ENCODE measurements around the gene ADAMTS19. TPM values are rescaled to one million over a fixed set of nuclear protein-coding genes. Genes with fewer than 3 reads are reported as not detected.
A peak's percentile ranks its signal among the peaks of the same experiment; 100 is the strongest.

Gene ADAMTS19
- polyA plus RNA-seq, 3 donors, result 5.2 to 6.1 (median 5.4) TPM

DNA sequence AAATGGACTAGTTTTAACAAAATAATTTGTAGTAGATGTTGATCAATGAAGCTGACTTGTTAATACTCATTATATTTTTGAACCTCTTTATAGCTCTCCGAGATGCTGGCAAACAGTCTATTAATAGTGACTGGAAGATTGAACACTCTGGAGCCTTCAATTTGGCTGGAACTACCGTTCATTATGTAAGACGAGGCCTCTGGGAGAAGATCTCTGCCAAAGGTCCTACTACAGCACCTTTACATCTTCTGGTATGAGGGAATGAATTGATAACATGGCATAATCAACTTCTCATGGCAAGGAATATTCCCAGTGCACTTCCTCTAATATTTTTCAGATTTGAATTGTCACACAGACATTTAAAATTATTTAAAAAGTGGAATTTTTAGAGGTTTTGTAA lies 219.6 kb downstream of the ADAMTS19 start:
- DNase-seq, result no peak

- DNase-seq, result no peak
Observed at GRCh38 chr5:129687941-129688340, 227.8 kb downstream of the ADAMTS19 start.

DNA sequence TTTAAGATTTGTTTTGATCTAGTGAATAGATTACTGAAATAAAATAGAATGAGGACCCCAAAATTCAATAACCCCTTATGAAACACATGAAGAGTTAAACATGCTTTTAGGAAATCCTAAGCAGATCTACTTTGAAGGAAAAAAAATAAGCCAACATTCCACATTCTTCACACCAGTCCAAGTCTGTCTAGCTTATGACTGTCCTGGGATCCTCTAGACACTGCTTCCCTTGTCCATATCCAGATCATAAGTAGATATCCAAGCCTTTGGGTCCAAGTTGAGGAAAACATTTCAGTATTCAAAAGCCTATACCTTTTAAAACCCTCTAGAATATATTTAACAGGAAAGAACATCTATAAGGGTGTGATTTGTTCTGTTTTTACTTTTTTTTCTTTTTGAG lies 228.9 kb downstream of the ADAMTS19 start:
- DNase-seq, result no peak

GRCh38 chr5:129691220-129691619 lies 231.1 kb downstream of the ADAMTS19 start:
- DNase-seq, result no peak

GRCh38 chr5:129696636-129697035 lies 236.5 kb downstream of the ADAMTS19 start:
- DNase-seq, result no peak

DNA sequence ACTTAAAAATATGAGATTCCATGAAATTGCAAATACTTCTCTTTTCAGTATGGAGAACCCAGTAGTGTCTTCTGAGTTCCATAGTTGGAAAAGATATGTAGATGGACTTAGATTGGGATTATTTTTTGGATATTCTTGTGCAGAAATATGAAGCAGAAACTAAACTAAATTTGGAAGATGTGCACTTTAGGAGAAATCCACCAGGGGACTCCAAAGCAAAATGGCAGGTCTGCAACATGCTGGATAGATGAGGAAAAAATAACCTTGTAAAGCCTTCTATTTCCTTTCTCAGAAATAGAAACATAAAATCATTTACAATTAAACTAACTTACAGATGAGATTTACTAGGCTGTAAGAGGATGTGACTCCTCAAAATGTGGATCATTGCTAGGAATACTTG lies 238.6 kb downstream of the ADAMTS19 start:
- no peak for DNase-seq

DNA sequence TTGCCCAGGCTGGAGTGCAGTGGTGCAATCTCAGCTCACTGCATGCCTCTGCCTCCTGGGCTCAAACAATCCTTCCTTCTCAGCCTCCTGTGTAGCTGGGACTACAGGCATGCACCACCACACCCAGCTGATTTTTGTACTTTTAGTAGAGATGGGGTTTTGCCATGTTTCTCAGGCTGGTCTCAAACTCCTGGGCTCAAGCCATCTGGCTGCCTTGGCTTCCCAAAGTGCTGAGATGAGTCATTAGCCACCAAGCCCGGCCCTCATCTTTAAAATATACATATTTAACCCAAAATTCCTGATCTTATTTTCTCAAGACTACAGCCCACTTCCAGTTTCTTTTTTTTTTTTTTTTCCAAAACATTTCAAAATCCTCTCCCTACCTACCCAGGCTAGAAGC lies 256.1 kb downstream of the ADAMTS19 start:
- no peak for DNase-seq

DNA sequence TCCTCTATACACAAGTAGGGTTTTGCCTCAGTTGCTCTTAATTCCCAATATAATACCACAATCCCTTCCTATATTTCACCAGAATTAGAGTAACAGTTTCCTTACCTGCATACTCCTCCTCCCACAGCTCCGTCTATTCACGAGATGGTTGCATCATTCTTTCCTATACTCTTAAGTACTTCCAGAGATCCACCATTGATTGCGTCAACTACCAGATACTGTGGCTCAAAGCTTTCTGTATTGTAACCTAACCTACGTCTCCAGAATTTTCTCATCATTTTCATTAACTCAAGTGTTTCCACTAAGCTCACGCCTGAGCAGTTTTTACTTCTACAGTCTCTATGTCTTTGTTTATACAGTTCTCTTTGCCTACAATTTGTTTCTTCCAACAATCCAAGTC lies 256.6 kb downstream of the ADAMTS19 start:
- no peak for DNase-seq

DNA sequence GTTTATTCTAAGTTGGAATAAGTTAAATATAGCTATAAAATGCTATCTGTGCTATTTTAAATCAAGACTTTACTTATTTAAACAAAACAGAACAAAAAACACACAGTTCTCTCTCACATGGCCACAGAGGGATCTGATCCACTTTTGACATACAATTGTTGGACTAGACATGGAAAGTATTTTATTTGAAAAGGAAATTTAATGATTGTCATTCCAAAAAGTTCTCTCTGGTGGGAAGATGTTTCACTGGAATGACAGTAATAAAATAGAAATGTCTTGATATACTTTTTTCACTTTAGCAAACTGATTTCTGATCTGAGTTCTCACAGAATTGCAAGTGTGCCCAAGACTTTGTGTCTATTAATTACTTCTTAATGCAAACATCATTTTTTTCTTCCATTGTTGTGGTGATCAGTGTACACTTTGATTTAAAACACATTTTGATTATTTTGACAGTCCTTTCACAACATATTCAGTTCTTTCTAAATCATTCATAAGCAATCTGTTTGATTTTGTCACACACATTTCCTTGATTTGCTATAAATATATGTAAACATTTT lies 257.7 kb downstream of the ADAMTS19 start:
- no peak for DNase-seq

DNA sequence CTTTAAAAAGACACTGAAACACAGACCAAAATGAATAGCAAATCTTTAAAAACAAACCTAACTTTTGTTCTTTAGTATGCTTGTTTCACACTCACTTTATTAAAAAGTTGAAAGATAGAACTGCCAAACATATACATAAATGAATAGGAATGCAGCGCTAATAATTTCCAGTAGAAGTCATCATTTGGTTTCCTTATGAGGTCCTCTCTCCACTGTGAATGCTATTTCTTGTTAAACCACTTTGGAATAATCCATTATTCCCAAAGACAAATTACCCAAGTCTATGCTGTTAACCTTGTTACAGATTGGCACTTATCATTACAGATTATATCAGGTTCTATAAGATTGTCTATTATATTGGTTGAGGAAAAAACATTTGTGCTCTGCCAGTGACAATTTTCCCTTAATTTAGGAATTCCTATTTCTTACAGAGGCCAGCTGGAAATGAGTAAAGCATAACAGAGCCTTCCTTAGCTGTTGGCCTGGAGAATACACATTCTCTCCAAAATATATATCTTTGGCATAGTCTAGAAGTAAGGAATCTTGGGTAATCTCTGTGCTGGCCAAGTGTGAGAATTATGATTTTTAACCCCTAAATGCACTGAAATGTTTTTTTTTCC lies 258.5 kb downstream of the ADAMTS19 start:
- DNase-seq, result no peak

DNA sequence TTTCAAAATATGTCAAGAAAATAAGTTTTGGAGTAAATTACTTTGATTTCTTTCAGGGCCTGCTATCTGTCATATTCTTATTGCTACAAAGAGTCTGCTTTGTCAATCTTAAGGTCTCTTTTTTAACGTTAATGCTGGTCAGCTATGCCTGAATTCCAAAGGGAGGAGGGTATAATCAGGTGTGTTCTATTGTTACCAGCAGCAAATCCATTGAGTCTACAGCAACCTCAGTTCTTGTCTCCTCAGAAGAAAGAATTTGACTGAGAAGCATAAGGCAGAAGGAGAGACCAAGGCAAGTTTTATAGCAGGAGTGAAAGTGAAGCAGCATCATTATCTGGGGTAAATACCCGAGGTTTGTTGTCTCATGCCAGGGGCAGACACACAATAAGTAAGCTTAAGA lies 264.1 kb downstream of the ADAMTS19 start:
- no peak for DNase-seq

GRCh38 chr5:129724647-129725046 lies 264.5 kb downstream of the ADAMTS19 start:
- DNase-seq, result no peak

- no peak for DNase-seq
Observed at GRCh38 chr5:129739773-129740172, 279.7 kb downstream of the ADAMTS19 start.

DNA sequence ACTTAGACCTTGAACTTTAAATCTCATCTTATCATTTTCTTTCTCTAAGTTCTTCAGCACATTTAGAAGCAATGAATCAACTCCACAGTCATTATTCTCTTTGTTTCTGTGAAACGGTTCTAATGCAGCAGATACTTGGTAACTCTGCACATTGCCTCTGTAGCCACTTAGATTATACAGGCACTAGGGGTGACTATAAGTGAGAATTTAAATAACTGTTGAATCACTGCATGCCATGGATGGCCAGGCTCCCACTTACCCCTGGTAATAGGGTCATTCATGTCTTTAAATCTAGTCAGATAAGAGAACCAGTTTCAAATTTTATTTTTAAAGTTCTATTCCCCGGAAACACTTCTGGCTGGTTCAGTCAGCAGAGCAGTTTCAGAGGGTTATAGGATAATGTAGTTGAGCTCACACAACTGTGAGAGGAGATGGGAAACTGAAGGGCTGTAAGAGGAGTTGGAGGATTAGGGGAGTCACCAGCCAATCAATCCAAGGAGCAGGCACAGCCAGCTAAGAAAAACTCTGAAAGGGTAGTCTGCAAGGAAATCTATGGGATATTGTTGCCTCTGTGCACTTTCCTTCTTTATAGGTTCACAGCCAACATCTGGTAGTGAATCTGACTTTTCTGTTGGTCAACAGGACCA lies 283.6 kb downstream of the ADAMTS19 start:
- DNase-seq, result no peak

GRCh38 chr5:129745997-129746396 lies 285.9 kb downstream of the ADAMTS19 start:
- DNase-seq, result no peak

GRCh38 chr5:129746876-129747275 lies 286.8 kb downstream of the ADAMTS19 start:
- DNase-seq, result no peak

- DNase-seq, result no peak
Observed at GRCh38 chr5:129747572-129748407, 287.7 kb downstream of the ADAMTS19 start, which contains the start of gene MINAR2. TSS of gene MINAR2 (plus strand) at chr5:129748094. CDS start at chr5:129748191, 97 bp downstream.

DNA sequence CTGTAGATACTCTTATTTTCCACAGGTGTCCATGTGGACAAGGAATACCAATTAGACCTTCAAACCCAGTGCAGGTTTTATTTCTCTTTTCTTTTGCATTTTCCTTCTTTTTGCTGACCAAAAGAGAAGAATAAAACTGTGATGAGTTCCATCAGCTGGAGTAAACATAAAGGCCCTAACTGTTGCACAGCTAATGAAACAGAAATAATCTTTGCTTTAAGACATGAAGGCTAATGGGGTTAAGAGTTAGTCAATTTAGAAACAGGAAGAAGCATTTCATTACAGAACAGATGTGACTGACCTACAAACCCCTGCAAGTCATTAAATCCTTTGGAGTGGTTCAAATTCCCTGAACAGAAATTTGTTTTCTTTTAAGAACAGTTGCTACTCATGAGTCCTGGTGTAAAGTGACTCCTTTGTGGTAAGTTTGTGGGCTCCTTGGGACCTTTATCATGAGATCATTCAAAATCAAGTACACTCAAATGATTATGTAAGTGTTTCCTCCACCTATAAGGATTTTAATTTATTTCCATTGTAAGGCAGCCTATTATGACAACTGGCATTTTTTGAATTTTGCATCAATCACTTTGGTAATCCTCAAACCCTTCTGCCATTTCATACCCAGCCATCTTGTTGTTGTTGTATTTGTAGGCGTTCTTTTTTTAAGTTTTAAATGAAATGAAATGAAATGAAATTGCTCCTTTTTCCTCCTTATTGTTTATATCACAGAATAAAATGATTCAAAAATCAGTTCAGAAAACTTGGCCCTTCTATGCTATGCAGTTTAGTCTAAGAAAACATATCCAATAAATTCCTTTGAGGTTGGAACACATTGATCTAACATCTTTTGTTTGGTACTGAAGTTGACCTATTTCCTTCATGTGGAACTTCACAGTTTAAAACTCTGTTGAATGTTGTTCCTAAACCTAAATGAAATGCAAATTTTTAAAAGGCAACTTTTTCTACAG lies 289.1 kb downstream of the ADAMTS19 start:
- no peak for DNase-seq

GRCh38 chr5:129760636-129761325 lies 300.7 kb downstream of the ADAMTS19 start:
- peak; percentile 42 for DNase-seq

GRCh38 chr5:129763651-129764050 lies 303.6 kb downstream of the ADAMTS19 start:
- DNase-seq, result no peak

DNA sequence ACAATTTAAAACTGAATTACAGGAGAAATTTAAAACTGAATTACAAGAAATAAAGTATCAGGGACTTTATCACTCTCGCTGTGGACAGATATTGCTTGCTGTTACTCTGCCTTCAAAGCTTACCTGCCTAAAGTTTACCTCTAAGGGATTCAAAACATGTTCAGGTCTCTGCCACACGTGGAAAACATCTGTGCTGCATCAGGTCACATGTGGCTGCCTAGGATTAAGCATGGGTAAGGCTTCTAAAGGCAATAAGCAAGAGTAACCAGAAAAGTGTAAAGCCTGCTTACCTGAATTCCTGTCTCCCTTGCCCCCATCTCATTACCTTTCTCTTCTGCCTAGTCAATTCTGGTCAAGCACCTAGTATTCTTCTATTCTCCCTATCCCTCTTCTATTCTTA lies 306.7 kb downstream of the ADAMTS19 start:
- DNase-seq, result no peak

Measured in renal pelvis (tissue), 4 donors.